ENCODE results near the gene CRB3. TPM values are rescaled to one million over a fixed set of nuclear protein-coding genes. Genes with fewer than 3 reads are reported as not detected.

CRB3 gene
- total RNA-seq, 2 experiments from 2014 or later: 2.1 to 2.5 TPM

- Mint-ChIP-seq H3K36me3 (peaks cover 15% of the 10 kb centered on the region), H3K27ac (no peak overlapping the region), H3K9me3 (no peaks in the 10 kb centered on the region), H3K27me3 (no peaks in the 10 kb centered on the region), H3K4me1 (no peaks in the 10 kb centered on the region), H3K4me3 (no peak overlapping the region)
- DNase-seq: no peak
These were observed 6.1 kb downstream of the CRB3 start for GRCh38 chr19:6470173-6470572.

GRCh38 chr19:6471076-6471475, 7.0 kb downstream of the CRB3 start:
- no peak overlapping the region for H3K27ac Mint-ChIP-seq
- peaks cover 17% of the 10 kb centered on the region for H3K36me3 Mint-ChIP-seq
- no peaks in the 10 kb centered on the region for H3K9me3 Mint-ChIP-seq
- H3K27me3 Mint-ChIP-seq: no peaks in the 10 kb centered on the region
- no peaks in the 10 kb centered on the region for H3K4me1 Mint-ChIP-seq
- no peak overlapping the region for H3K4me3 Mint-ChIP-seq
- DNase-seq: no peak

- H3K4me1 Mint-ChIP-seq: no peaks in the 10 kb centered on the region
- H3K27ac Mint-ChIP-seq: no peak overlapping the region
- no peak for DNase-seq
- no peaks in the 10 kb centered on the region for H3K9me3 Mint-ChIP-seq
- H3K27me3 Mint-ChIP-seq: no peaks in the 10 kb centered on the region
- H3K4me3 Mint-ChIP-seq: no peak overlapping the region
- peaks cover 23% of the 10 kb centered on the region for H3K36me3 Mint-ChIP-seq
These were observed 8.6 kb downstream of the CRB3 start for GRCh38 chr19:6472713-6473112.

GRCh38 chr19:6473647-6474046, 9.6 kb downstream of the CRB3 start:
- DNase-seq: no peak
- Mint-ChIP-seq H3K4me3 (no peak overlapping the region), H3K4me1 (no peaks in the 10 kb centered on the region), H3K27ac (no peak overlapping the region), H3K27me3 (no peaks in the 10 kb centered on the region), H3K36me3 (peaks cover 22% of the 10 kb centered on the region), H3K9me3 (no peaks in the 10 kb centered on the region)

GRCh38 chr19:6475321-6476108, 11.4 kb downstream of the CRB3 start:
- Mint-ChIP-seq H3K27me3 (no peaks in the 10 kb centered on the region), H3K36me3 (peaks cover 17% of the 10 kb centered on the region), H3K4me1 (peaks cover 6% of the 10 kb centered on the region), H3K9me3 (no peaks in the 10 kb centered on the region), H3K4me3 (no peak overlapping the region), H3K27ac (no peak overlapping the region)
- no peak for DNase-seq

GRCh38 chr19:6476155-6476895, 12.3 kb downstream of the CRB3 start:
- no peaks in the 10 kb centered on the region for H3K27me3 Mint-ChIP-seq
- H3K27ac Mint-ChIP-seq: no peak overlapping the region
- H3K36me3 Mint-ChIP-seq: peaks cover 12% of the 10 kb centered on the region
- no peak overlapping the region for H3K4me3 Mint-ChIP-seq
- no peaks in the 10 kb centered on the region for H3K9me3 Mint-ChIP-seq
- peaks cover 10% of the 10 kb centered on the region for H3K4me1 Mint-ChIP-seq
- peak; percentile 72 for DNase-seq

GRCh38 chr19:6476896-6477431, 12.9 kb downstream of the CRB3 start:
- no peak for DNase-seq
- Mint-ChIP-seq H3K4me1 (peaks cover 13% of the 10 kb centered on the region), H3K4me3 (no peak overlapping the region), H3K27me3 (no peaks in the 10 kb centered on the region), H3K27ac (no peak overlapping the region), H3K36me3 (peaks cover 12% of the 10 kb centered on the region), H3K9me3 (no peaks in the 10 kb centered on the region)

GRCh38 chr19:6478815-6479214, 14.7 kb downstream of the CRB3 start:
- Mint-ChIP-seq H3K4me1 (peaks cover 22% of the 10 kb centered on the region), H3K27me3 (no peaks in the 10 kb centered on the region)
- no peak for DNase-seq

GRCh38 chr19:6479836-6480398, 15.8 kb downstream of the CRB3 start:
- Mint-ChIP-seq H3K36me3 (peaks cover 9% of the 10 kb centered on the region), H3K27me3 (no peaks in the 10 kb centered on the region), H3K4me1 (peaks cover 22% of the 10 kb centered on the region), H3K27ac (peak overlapping the region; percentile 92), H3K9me3 (no peaks in the 10 kb centered on the region), H3K4me3 (peak overlapping the region; percentile 92)
- DNase-seq: no peak

More at GRCh38 chr19:6478815-6479214, 14.7 kb downstream of the CRB3 start:
- Mint-ChIP-seq H3K4me3 (no peak overlapping the region), H3K36me3 (peaks cover 12% of the 10 kb centered on the region), H3K27ac (no peak overlapping the region), H3K9me3 (no peaks in the 10 kb centered on the region)

GRCh38 chr19:6480848-6481415, 16.9 kb downstream of the CRB3 start:
- H3K4me3 Mint-ChIP-seq: peak overlapping the region; percentile 92
- peak overlapping the region; percentile 92 for H3K27ac Mint-ChIP-seq
- H3K36me3 Mint-ChIP-seq: peaks cover 8% of the 10 kb centered on the region
- H3K9me3 Mint-ChIP-seq: no peaks in the 10 kb centered on the region
- DNase-seq: no peak
- H3K27me3 Mint-ChIP-seq: no peaks in the 10 kb centered on the region
- H3K4me1 Mint-ChIP-seq: peaks cover 22% of the 10 kb centered on the region

GRCh38 chr19:6481541-6482342, 17.7 kb downstream of the CRB3 start, which contains the start of gene DENND1C:
Gene DENND1C (minus strand): TSS chr19:6481787. CDS start chr19:6481695, 92 bp downstream.
- Mint-ChIP-seq H3K27ac (peak within 1 kb of the TSS; percentile 92), H3K9me3 (no peaks in the 10 kb centered on the region), H3K4me1 (peaks cover 22% of the 10 kb centered on the region), H3K36me3 (peaks cover 2% of the 10 kb centered on the region), H3K27me3 (no peaks in the 10 kb centered on the region), H3K4me3 (peak within 1 kb of the TSS; percentile 92)
- DNase-seq: peak; percentile 75

- peak overlapping the region; percentile 92 for H3K4me3 Mint-ChIP-seq
- H3K36me3 Mint-ChIP-seq: no peaks in the 10 kb centered on the region
- no peak for DNase-seq
- H3K27ac Mint-ChIP-seq: peak overlapping the region; percentile 92
- no peaks in the 10 kb centered on the region for H3K27me3 Mint-ChIP-seq
- peaks cover 22% of the 10 kb centered on the region for H3K4me1 Mint-ChIP-seq
- no peaks in the 10 kb centered on the region for H3K9me3 Mint-ChIP-seq
These were observed 18.2 kb downstream of the CRB3 start for GRCh38 chr19:6482343-6482686.

GRCh38 chr19:6483235-6483634, 19.2 kb downstream of the CRB3 start:
- no peaks in the 10 kb centered on the region for H3K27me3 Mint-ChIP-seq
- H3K4me3 Mint-ChIP-seq: no peak overlapping the region
- H3K36me3 Mint-ChIP-seq: no peaks in the 10 kb centered on the region
- DNase-seq: no peak
- peak overlapping the region; percentile 13 for H3K27ac Mint-ChIP-seq
- H3K9me3 Mint-ChIP-seq: no peaks in the 10 kb centered on the region
- H3K4me1 Mint-ChIP-seq: peaks cover 22% of the 10 kb centered on the region

- H3K9me3 Mint-ChIP-seq: no peaks in the 10 kb centered on the region
- no peaks in the 10 kb centered on the region for H3K36me3 Mint-ChIP-seq
- no peak overlapping the region for H3K27ac Mint-ChIP-seq
- no peak overlapping the region for H3K4me3 Mint-ChIP-seq
- DNase-seq: no peak
- H3K27me3 Mint-ChIP-seq: no peaks in the 10 kb centered on the region
- peaks cover 22% of the 10 kb centered on the region for H3K4me1 Mint-ChIP-seq
These were observed 20.2 kb downstream of the CRB3 start for GRCh38 chr19:6484230-6484629.

All from activated naive CD8-positive, alpha-beta T cell treated with anti-CD3 and anti-CD28 coated beads for 36 hours (primary cell).